Loucy (cell line): ENCODE data around the gene CD58.

ENCODE experiments used
- H2AFZ ChIP-seq: fragments of 200-600 bp; sonication (generic); 2 replicates; pipeline ENCODE4 v1.6.0; 2016; ENCODE audit warnings: antibody characterized with exemption, mild to moderate bottlenecking, low read length, moderate library complexity
- H3F3A ChIP-seq: fragments of 200-600 bp; 2 replicates; pipeline ENCODE4 v1.6.0; 2016; ENCODE audit warnings: antibody characterized with exemption, low read depth, mild to moderate bottlenecking
- H3K27me3 ChIP-seq: fragments of 200-600 bp; sonication (generic); 2 replicates; pipeline ENCODE4 v1.6.1; 2014; ENCODE audit warnings: low read length, mild to moderate bottlenecking; ENCODE audit not compliant: insufficient read depth, poor library complexity, severe bottlenecking
- H3K36me3 ChIP-seq: fragments of 200-600 bp; sonication (generic); 2 replicates; pipeline ENCODE4 v1.6.1; 2016; ENCODE audit warnings: low read length; ENCODE audit not compliant: insufficient read depth
- H3K4me1 ChIP-seq: fragments of 200-600 bp; sonication (generic); 2 replicates; pipeline ENCODE4 v1.5.1; 2014; ENCODE audit warnings: low read length, mild to moderate bottlenecking; ENCODE audit not compliant: insufficient read depth, poor library complexity, severe bottlenecking
- H3K4me2 ChIP-seq: fragments of 200-600 bp; sonication (generic); 2 replicates; pipeline ENCODE4 v1.6.0; 2014; ENCODE audit warnings: antibody characterized with exemption, low read length, low read depth, mild to moderate bottlenecking; ENCODE audit not compliant: poor library complexity, severe bottlenecking
- H3K4me3 ChIP-seq: fragments of 200-600 bp; sonication (generic); 2 replicates; pipeline ENCODE4 v1.5.1; 2014; ENCODE audit warnings: low read length, mild to moderate bottlenecking, mixed read lengths; ENCODE audit not compliant: poor library complexity, severe bottlenecking
- H3K79me2 ChIP-seq: fragments of 200-600 bp; sonication (generic); 2 replicates; pipeline ENCODE4 v1.6.1; 2014; ENCODE audit warnings: low read length; ENCODE audit not compliant: insufficient read depth
- H3K9ac ChIP-seq: fragments of 200-600 bp; sonication (generic); 2 replicates; pipeline ENCODE4 v1.6.0; 2014; ENCODE audit warnings: mild to moderate bottlenecking, low read depth, low read length, moderate library complexity; ENCODE audit not compliant: poor library complexity, severe bottlenecking
- H3K9me2 ChIP-seq: fragments of 200-600 bp; sonication (generic); replicated peaks from 2 replicates; pipeline ENCODE4 v1.6.1; 2016; ENCODE audit warnings: low read depth, low read length, mixed read lengths
- H3K9me3 ChIP-seq: fragments of 200-600 bp; sonication (generic); 2 replicates; pipeline ENCODE4 v1.6.1; 2014; ENCODE audit warnings: mild to moderate bottlenecking, antibody characterized with exemption, low read length, low read depth; ENCODE audit not compliant: insufficient read depth
- H4K20me1 ChIP-seq: fragments of 200-600 bp; sonication (generic); 2 replicates; pipeline ENCODE4 v1.6.0; 2014; ENCODE audit warnings: antibody characterized with exemption, low read length, mild to moderate bottlenecking; ENCODE audit not compliant: insufficient read depth, poor library complexity, severe bottlenecking
- EZH2phosphoT487 ChIP-seq: fragments of 200-600 bp; IDR thresholded peaks from 2 replicates; pipeline ENCODE4 v1.6.1; 2018; ENCODE audit warnings: antibody characterized with exemption, mild to moderate bottlenecking, moderate library complexity, borderline replicate concordance
- TF ChIP-seq, protein P1 (sequence below): fragments of 200-600 bp; sonication (generic); conservative IDR thresholded peaks from 2 replicates; pipeline ENCODE4 v1.5.1; 2014; ENCODE audit warnings: mild to moderate bottlenecking, antibody characterized with exemption, low read length

CD58 gene

DNA sequence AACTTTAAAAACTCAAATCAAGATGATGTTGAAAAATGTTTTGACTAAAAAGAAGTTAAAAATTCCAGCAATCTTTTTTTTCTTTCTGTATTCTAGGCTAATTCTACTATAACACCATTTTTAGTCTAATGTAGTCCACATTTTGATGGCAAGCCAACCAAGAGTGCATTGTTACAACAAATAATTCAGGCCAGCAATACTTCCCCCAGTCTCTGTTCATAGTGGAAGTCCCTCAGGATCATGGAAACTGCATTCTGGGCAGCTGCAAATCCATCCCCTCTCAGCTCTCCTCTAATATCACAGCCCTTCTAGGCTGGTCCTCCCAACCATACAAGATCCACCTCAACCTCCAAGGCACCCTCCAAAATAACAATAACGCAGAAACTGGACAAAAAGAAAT, 7.8 kb upstream of the CD58 start:
- H3K9ac ChIP-seq: no peak overlapping the region
- no peaks in the 10 kb centered on the region for H3K79me2 ChIP-seq
- H3K4me3 ChIP-seq: no peak overlapping the region
- no peaks in the 10 kb centered on the region for H3K9me2 ChIP-seq
- H4K20me1 ChIP-seq: no peaks in the 10 kb centered on the region
- H3F3A ChIP-seq: no peaks in the 10 kb centered on the region
- no peak for TF ChIP-seq EZH2phosphoT487
- TF ChIP-seq, protein P1, sequence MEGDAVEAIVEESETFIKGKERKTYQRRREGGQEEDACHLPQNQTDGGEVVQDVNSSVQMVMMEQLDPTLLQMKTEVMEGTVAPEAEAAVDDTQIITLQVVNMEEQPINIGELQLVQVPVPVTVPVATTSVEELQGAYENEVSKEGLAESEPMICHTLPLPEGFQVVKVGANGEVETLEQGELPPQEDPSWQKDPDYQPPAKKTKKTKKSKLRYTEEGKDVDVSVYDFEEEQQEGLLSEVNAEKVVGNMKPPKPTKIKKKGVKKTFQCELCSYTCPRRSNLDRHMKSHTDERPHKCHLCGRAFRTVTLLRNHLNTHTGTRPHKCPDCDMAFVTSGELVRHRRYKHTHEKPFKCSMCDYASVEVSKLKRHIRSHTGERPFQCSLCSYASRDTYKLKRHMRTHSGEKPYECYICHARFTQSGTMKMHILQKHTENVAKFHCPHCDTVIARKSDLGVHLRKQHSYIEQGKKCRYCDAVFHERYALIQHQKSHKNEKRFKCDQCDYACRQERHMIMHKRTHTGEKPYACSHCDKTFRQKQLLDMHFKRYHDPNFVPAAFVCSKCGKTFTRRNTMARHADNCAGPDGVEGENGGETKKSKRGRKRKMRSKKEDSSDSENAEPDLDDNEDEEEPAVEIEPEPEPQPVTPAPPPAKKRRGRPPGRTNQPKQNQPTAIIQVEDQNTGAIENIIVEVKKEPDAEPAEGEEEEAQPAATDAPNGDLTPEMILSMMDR: no peak
- no peak overlapping the region for H2AFZ ChIP-seq
- no peaks in the 10 kb centered on the region for H3K4me1 ChIP-seq
- no peaks in the 10 kb centered on the region for H3K36me3 ChIP-seq
- H3K27me3 ChIP-seq: no peaks in the 10 kb centered on the region
- no peak overlapping the region for H3K4me2 ChIP-seq
- no peaks in the 10 kb centered on the region for H3K9me3 ChIP-seq

DNA sequence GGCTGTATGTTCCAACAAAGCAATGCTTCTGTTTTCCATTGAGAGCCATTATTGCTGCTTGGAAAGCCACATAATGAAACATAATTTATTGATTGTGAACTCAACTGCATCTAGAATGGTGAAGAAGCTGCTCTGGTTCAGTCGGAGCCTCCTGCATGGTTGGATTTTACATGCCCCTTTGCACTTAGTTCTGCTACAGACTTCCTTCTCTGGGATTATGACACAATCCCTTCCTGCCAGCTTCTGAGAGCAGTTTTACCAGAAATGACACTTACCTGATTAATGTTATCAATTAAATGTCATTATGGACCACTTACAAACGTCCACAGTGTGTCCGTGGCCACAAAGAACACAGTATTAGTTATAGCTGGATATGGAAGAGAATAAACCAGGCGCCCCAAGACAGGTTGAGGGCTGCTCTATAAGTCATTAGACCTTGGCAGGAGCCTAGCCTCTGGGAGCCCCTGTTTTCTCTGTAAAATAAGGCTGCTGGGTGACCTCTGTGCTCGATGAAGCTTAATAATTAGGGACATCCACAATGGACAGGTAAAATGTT, 7.0 kb upstream of the CD58 start:
- Histone ChIP-seq H3K4me3 (no peak overlapping the region), H3K9ac (no peak overlapping the region), H3K9me2 (no peaks in the 10 kb centered on the region), H3K36me3 (no peaks in the 10 kb centered on the region), H3K4me1 (no peaks in the 10 kb centered on the region), H4K20me1 (no peaks in the 10 kb centered on the region), H3K9me3 (no peaks in the 10 kb centered on the region), H3K4me2 (no peak overlapping the region), H2AFZ (no peak overlapping the region), H3K27me3 (no peaks in the 10 kb centered on the region), H3F3A (no peaks in the 10 kb centered on the region), H3K79me2 (no peaks in the 10 kb centered on the region)
- TF ChIP-seq, protein P1: no peak
- no peak for TF ChIP-seq EZH2phosphoT487

DNA sequence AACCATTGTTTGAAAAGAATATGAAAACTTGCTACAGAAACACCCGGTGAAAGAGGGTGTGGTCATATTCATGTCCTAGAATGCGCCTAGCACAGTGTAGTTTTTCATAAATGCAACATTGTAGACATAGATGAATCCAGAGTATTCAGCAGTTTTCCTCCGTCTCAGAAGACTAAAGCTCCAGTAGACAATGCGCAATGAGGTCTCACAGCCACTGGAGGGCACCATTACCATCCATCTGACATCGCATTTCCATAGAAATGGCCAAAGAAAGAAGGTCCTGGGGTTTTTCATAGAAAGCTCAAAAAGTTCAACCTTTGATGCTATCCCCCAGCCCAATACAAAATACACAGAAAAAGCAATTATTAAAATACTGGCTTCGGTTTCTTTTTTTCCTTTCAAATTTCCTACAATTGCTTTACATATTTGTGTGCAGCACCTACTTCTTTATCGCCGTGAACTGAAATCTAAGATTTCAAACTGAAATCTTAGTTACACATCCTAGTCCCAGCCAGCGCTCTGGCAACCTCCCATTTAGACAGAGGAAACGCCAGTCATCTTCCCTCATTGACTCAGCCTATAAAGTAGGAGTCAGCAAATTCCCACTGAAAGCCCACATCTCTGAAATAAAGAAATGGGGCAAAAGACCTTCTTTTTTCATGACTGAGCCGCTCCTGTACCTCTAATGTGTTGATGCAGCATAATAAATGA, 3.9 kb upstream of the CD58 start:
- Histone ChIP-seq H3K9ac (no peak overlapping the region), H4K20me1 (peaks cover 4% of the 10 kb centered on the region), H3K36me3 (no peaks in the 10 kb centered on the region), H3K27me3 (no peaks in the 10 kb centered on the region), H3K9me3 (no peaks in the 10 kb centered on the region), H2AFZ (no peak overlapping the region), H3K9me2 (no peaks in the 10 kb centered on the region), H3K4me3 (no peak overlapping the region), H3K4me2 (no peak overlapping the region), H3F3A (no peaks in the 10 kb centered on the region), H3K79me2 (peaks cover 4% of the 10 kb centered on the region), H3K4me1 (peaks cover 16% of the 10 kb centered on the region)
- no peak for TF ChIP-seq EZH2phosphoT487
- TF ChIP-seq, protein P1: peak; percentile 99
